NK-92 treated with Interleukin-12 subunit alpha and Interleukin-12 subunit beta, amount 100 ng/mL, for 24 hours (cell line): ENCODE measurements around the gene CFAP206.
A peak's percentile ranks its signal among the peaks of the same experiment; 100 is the strongest.

Experiments used
- DNase-seq: peaks from one replicate; lab custom pipeline; 2025; lab: John Stamatoyannopoulos, UW

Gene CFAP206

GRCh38 chr6:87407901-87408720, at the start of gene CFAP206:
Gene CFAP206, plus strand, starts transcription at chr6:87407972. Its CDS starts 1,868 bp downstream, at chr6:87409840.
- peak; percentile 58 for DNase-seq

GRCh38 chr6:87364602-87365252, 43.0 kb upstream of the CFAP206 start:
- no peak for DNase-seq

- DNase-seq = no peak
Measured at GRCh38 chr6:87366072-87366827, 41.5 kb upstream of the CFAP206 start.

GRCh38 chr6:87366899-87367298, 40.9 kb upstream of the CFAP206 start:
- DNase-seq = no peak

GRCh38 chr6:87373377-87373776, 34.4 kb upstream of the CFAP206 start:
- no peak for DNase-seq

GRCh38 chr6:87375315-87375714, 32.5 kb upstream of the CFAP206 start:
- DNase-seq = no peak

GRCh38 chr6:87376643-87377042, 31.1 kb upstream of the CFAP206 start:
- DNase-seq = no peak

GRCh38 chr6:87378947-87379346, 28.8 kb upstream of the CFAP206 start:
- DNase-seq = no peak

GRCh38 chr6:87382861-87383260, 24.9 kb upstream of the CFAP206 start:
- DNase-seq = no peak

- DNase-seq = no peak
Measured at GRCh38 chr6:87384038-87384437, 23.7 kb upstream of the CFAP206 start.

GRCh38 chr6:87384449-87384848, 23.3 kb upstream of the CFAP206 start:
- DNase-seq = no peak

- DNase-seq = no peak
Measured at GRCh38 chr6:87391334-87391733, 16.4 kb upstream of the CFAP206 start.

GRCh38 chr6:87393026-87393622, 14.6 kb upstream of the CFAP206 start:
- no peak for DNase-seq

GRCh38 chr6:87395431-87395830, 12.3 kb upstream of the CFAP206 start:
- no peak for DNase-seq

- no peak for DNase-seq
Measured at GRCh38 chr6:87396595-87397392, 11.0 kb upstream of the CFAP206 start.

- no peak for DNase-seq
Measured at GRCh38 chr6:87397656-87398055, 10.1 kb upstream of the CFAP206 start.

- DNase-seq = no peak
Measured at GRCh38 chr6:87401832-87402231, 5.9 kb upstream of the CFAP206 start.

- DNase-seq = no peak
Measured at GRCh38 chr6:87407561-87407900, 241 bp upstream of the CFAP206 start.

- DNase-seq = no peak
Measured at GRCh38 chr6:87408721-87409155, 966 bp downstream of the CFAP206 start.

GRCh38 chr6:87419266-87419665, 11.5 kb downstream of the CFAP206 start:
- DNase-seq = no peak

GRCh38 chr6:87420360-87420759, 12.6 kb downstream of the CFAP206 start:
- no peak for DNase-seq

GRCh38 chr6:87421576-87421975, 13.8 kb downstream of the CFAP206 start:
- DNase-seq = no peak
